GM12892 (cell line): ENCODE measurements around the gene NUP188.

Experiments used
- POLR2AphosphoS5 ChIP-seq: IDR thresholded peaks from 2 replicates; pipeline ENCODE4 v1.6.1; 2011; ENCODE audit warnings: low read depth, low read length, control low read depth
- TAF1 ChIP-seq: IDR thresholded peaks from 2 replicates; pipeline ENCODE4 v1.6.1; 2011; ENCODE audit warnings: low read depth, mild to moderate bottlenecking, control low read depth, low read length, borderline replicate concordance

- TF ChIP-seq POLR2AphosphoS5 (no peak), TAF1 (no peak)
Measured at GRCh38 chr9:129052592-129052991, 105.1 kb downstream of the NUP188 start.
